WTC11 (cell line): ENCODE results near the gene SEBOX. TPM values are rescaled to one million over a fixed set of nuclear protein-coding genes. Genes with fewer than 3 reads are reported as not detected.

Experiments used
- ATAC-seq: fragments of 200-7000 bp; cut with Tn5 transposase; 2 replicates; pipeline ENCODE4 v1.10.0; 2021; ENCODE audit warnings: mild to moderate bottlenecking, moderate library complexity
- CTCF ChIA-PET: fragments of 300-600 bp; sonication (Branson Sonifier 250); formaldehyde crosslinking; loops from one replicate; lab custom pipeline; 2021; ENCODE audit warnings: antibody characterized with exemption; lab: Charles Lee
- POLR2A ChIA-PET: fragments of 350-600 bp; sonication (Branson Sonifier 250); formaldehyde crosslinking; loops from one replicate; lab custom pipeline; 2021; ENCODE audit warnings: antibody characterized with exemption; lab: Charles Lee
- DNase-seq: peaks from one replicate; pipeline ENCODE4 v3.0.0; 2021; ENCODE audit warnings: low spot score
- H3K27ac Mint-ChIP-seq: 2 replicates; pipeline ENCODE4 v1.8.0; 2021; ENCODE audit warnings: mixed read lengths
- H3K27me3 Mint-ChIP-seq: 2 replicates; pipeline ENCODE4 v1.8.0; 2021; ENCODE audit warnings: low read depth, mild to moderate bottlenecking, moderate library complexity, mixed read lengths
- H3K36me3 Mint-ChIP-seq: 2 replicates; pipeline ENCODE4 v1.8.0; 2021; ENCODE audit warnings: mixed read lengths
- H3K4me1 Mint-ChIP-seq: 2 replicates; pipeline ENCODE4 v1.8.0; 2022; ENCODE audit warnings: mixed read lengths
- H3K4me3 Mint-ChIP-seq: 2 replicates; pipeline ENCODE4 v1.8.0; 2021; ENCODE audit warnings: mild to moderate bottlenecking, moderate library complexity, mixed read lengths
- H3K9me3 Mint-ChIP-seq: 2 replicates; pipeline ENCODE4 v1.8.0; 2021; ENCODE audit warnings: mixed read lengths
- CBFB ChIP-seq: sonication (generic); formaldehyde crosslinking; IDR thresholded peaks from 2 replicates; pipeline ENCODE4 v1.8.1; 2022; ENCODE audit warnings: mild to moderate bottlenecking, low read depth, missing genetic modification reagents
- ESRRA ChIP-seq: sonication (generic); formaldehyde crosslinking; IDR thresholded peaks from 2 replicates; pipeline ENCODE4 v1.8.1; 2022; ENCODE audit warnings: mild to moderate bottlenecking, missing genetic modification reagents, borderline replicate concordance
- FOXJ3 ChIP-seq: sonication (generic); formaldehyde crosslinking; IDR thresholded peaks from 2 replicates; pipeline ENCODE4 v1.9.0; 2021; ENCODE audit warnings: missing genetic modification reagents, mild to moderate bottlenecking, borderline replicate concordance
- HMGXB4 ChIP-seq: sonication (generic); formaldehyde crosslinking; IDR thresholded peaks from 2 replicates; pipeline ENCODE4 v1.8.1; 2023; ENCODE audit warnings: mild to moderate bottlenecking, moderate library complexity, missing genetic modification reagents
- JAZF1 ChIP-seq: fragments of 250-450 bp; sonication (Bioruptor Pico); IDR thresholded peaks from 2 replicates; pipeline ENCODE4 v1.9.0; 2021; ENCODE audit warnings: moderate library complexity, mild to moderate bottlenecking, inconsistent platforms
- JUN ChIP-seq: sonication (generic); formaldehyde crosslinking; IDR thresholded peaks from 2 replicates; pipeline ENCODE4 v1.8.0; 2023; ENCODE audit warnings: mild to moderate bottlenecking, missing genetic modification reagents
- MXD4 ChIP-seq: fragments of 250-450 bp; sonication (Bioruptor Pico); IDR thresholded peaks from 2 replicates; pipeline ENCODE4 v1.8.0; 2021; ENCODE audit warnings: mild to moderate bottlenecking, moderate library complexity, borderline replicate concordance
- NFE2L1 ChIP-seq: sonication (generic); formaldehyde crosslinking; IDR thresholded peaks from 2 replicates; pipeline ENCODE4 v1.8.1; 2023; ENCODE audit warnings: missing genetic modification reagents
- NR3C1 ChIP-seq: sonication (generic); formaldehyde crosslinking; conservative IDR thresholded peaks from 2 replicates; pipeline ENCODE4 v1.8.1; 2023; ENCODE audit warnings: low read depth, mild to moderate bottlenecking, missing genetic modification reagents
- OVOL2 ChIP-seq: fragments of 250-450 bp; sonication (Bioruptor Pico); IDR thresholded peaks from 2 replicates; pipeline ENCODE4 v1.9.0; 2021; ENCODE audit warnings: mild to moderate bottlenecking, borderline replicate concordance
- RORB ChIP-seq: fragments of 250-450 bp; sonication (Bioruptor Pico); IDR thresholded peaks from 2 replicates; pipeline ENCODE4 v1.9.0; 2021; ENCODE audit warnings: mild to moderate bottlenecking
- SMAD4 ChIP-seq: sonication (generic); formaldehyde crosslinking; IDR thresholded peaks from 2 replicates; pipeline ENCODE4 v1.8.0; 2022; ENCODE audit warnings: mild to moderate bottlenecking, missing genetic modification reagents
- ZBTB21 ChIP-seq: sonication (generic); formaldehyde crosslinking; IDR thresholded peaks from 2 replicates; pipeline ENCODE4 v1.8.1; 2023; ENCODE audit warnings: mild to moderate bottlenecking, missing genetic modification reagents, borderline replicate concordance
- ZMAT4 ChIP-seq: fragments of 250-450 bp; sonication (Bioruptor Pico); IDR thresholded peaks from 2 replicates; pipeline ENCODE4 v1.9.0; 2021; ENCODE audit warnings: mild to moderate bottlenecking
- ZNF232 ChIP-seq: sonication (generic); formaldehyde crosslinking; IDR thresholded peaks from 2 replicates; pipeline ENCODE4 v1.8.0; 2022; ENCODE audit warnings: mild to moderate bottlenecking, missing genetic modification reagents
- ZNF317 ChIP-seq: sonication (generic); formaldehyde crosslinking; IDR thresholded peaks from 2 replicates; pipeline ENCODE4 v1.8.1; 2023; ENCODE audit warnings: low read depth, mild to moderate bottlenecking, moderate library complexity, missing genetic modification reagents, borderline replicate concordance
- total RNA-seq: library from RNA; stranded (reverse); gene quantifications from 3 replicates; pipeline ENCODE4 v1.2.3, GENCODE V29; 2021
- TF ChIP-seq, protein P1 (sequence below): sonication (generic); formaldehyde crosslinking; IDR thresholded peaks from 2 replicates; pipeline ENCODE4 v1.8.0; 2022; ENCODE audit warnings: mild to moderate bottlenecking, missing genetic modification reagents
- TF ChIP-seq, protein P2 (sequence below): sonication (generic); formaldehyde crosslinking; conservative IDR thresholded peaks from 2 replicates; pipeline ENCODE4 v1.8.1; 2022; ENCODE audit warnings: mild to moderate bottlenecking, missing genetic modification reagents
- TF ChIP-seq, protein P3 (sequence below): fragments of 250-450 bp; sonication (Bioruptor Pico); conservative IDR thresholded peaks from 2 replicates; pipeline ENCODE4 v1.9.0; 2021; ENCODE audit warnings: mild to moderate bottlenecking
- TF ChIP-seq, protein P4 (sequence below): sonication (generic); formaldehyde crosslinking; IDR thresholded peaks from 2 replicates; pipeline ENCODE4 v1.8.1; 2022; ENCODE audit warnings: low read depth, missing genetic modification reagents, borderline replicate concordance

The SEBOX gene
- total RNA-seq, 1 experiment from 2014 or later, result not detected

DNA sequence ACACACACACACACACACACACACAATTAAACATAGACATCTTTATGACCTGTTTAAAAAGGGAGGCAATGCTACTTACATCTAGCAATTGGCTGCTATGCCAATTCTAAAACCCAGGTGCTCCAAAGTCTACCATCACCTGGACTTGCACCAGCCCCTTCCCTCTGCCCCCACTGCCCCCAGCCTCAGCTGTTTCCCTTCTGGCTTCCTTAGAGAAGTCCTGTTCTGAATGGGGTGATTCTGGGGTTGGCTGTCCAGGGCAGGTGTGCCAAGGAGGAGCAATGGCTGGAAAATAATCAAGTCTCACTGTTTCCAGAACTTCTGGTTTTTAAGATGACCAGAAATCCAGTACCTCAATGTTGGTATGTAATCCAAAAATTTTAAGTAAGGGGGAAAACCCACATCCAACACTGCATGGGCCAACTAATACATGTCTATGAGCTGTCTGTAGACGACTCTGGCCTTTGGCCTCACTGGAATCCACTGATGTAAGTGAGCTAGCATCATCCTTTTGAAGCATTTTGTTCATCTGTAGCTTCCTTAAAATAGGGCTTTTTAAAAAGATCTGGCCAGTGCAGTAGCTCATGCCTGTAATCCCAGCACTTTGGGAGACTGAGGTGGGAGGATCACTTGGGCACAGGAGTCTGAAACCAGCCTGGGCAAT, 31.8 kb downstream of the SEBOX start:
- TF ChIP-seq HMGXB4 (CRISPR knock-in tag) (no peak), ZNF232 (CRISPR knock-in tag) (no peak), OVOL2 (CRISPR knock-in tag) (no peak), RORB (CRISPR knock-in tag) (no peak), NR3C1 (CRISPR knock-in tag) (no peak), ZBTB21 (CRISPR knock-in tag) (no peak), JUN (CRISPR knock-in tag) (no peak), ZMAT4 (CRISPR knock-in tag) (no peak), NFE2L1 (CRISPR knock-in tag) (no peak), SMAD4 (CRISPR knock-in tag) (no peak), FOXJ3 (CRISPR knock-in tag) (no peak), CBFB (CRISPR knock-in tag) (no peak), ZNF317 (CRISPR knock-in tag) (no peak), MXD4 (no peak), ESRRA (no peak), JAZF1 (CRISPR knock-in tag) (no peak)
- TF ChIP-seq, protein P1, sequence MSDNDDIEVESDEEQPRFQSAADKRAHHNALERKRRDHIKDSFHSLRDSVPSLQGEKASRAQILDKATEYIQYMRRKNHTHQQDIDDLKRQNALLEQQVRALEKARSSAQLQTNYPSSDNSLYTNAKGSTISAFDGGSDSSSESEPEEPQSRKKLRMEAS, result no peak
- TF ChIP-seq, protein P2, sequence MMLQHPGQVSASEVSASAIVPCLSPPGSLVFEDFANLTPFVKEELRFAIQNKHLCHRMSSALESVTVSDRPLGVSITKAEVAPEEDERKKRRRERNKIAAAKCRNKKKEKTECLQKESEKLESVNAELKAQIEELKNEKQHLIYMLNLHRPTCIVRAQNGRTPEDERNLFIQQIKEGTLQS, result no peak
- TF ChIP-seq, protein P3, sequence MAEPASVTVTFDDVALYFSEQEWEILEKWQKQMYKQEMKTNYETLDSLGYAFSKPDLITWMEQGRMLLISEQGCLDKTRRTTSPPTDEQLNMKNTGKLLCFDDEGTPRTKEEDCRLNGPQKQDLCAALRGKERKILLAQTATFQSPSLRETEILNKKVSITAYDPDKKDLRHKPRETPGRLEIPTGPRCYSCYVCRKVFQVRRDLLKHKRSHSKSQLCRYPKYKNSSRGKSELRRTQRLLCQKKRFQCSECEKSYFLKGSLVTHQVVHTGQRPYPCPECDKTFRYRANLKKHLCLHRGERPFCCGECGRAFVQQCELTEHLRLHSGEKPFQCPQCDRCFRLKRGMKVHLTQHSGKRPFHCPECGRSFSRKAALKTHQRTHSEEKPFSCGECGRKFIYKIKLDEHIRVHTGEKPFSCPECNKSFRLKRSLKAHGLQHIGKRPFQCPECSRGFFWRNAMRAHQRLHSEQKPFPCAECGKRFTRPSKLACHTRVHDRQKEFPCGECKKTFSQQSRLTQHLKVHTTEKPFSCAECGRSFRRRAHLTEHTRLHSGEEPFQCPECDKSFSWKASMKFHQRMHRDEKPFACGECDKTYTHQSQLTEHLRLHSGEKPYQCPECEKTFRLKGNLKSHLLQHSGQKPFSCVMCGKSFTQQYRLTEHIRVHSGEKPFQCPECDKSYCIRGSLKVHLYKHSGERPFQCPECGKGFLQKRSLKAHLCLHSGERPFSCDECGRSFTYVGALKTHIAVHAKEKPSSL (CRISPR knock-in tag), result no peak
- TF ChIP-seq, protein P4, sequence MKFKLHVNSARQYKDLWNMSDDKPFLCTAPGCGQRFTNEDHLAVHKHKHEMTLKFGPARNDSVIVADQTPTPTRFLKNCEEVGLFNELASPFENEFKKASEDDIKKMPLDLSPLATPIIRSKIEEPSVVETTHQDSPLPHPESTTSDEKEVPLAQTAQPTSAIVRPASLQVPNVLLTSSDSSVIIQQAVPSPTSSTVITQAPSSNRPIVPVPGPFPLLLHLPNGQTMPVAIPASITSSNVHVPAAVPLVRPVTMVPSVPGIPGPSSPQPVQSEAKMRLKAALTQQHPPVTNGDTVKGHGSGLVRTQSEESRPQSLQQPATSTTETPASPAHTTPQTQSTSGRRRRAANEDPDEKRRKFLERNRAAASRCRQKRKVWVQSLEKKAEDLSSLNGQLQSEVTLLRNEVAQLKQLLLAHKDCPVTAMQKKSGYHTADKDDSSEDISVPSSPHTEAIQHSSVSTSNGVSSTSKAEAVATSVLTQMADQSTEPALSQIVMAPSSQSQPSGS (CRISPR knock-in tag), result no peak
- TF ChIP-seq, all 79 proteins: peak for 0
- Mint-ChIP-seq H3K9me3 (no peaks in the 10 kb centered on the region), H3K4me1 (peaks cover 20% of the 10 kb centered on the region), H3K4me3 (no peak overlapping the region; the same call in 1 of the 2 replicates), H3K27ac (no peak overlapping the region), H3K36me3 (peaks cover 10% of the 10 kb centered on the region), H3K27me3 (no peaks in the 10 kb centered on the region)
- ATAC-seq, result no peak
- ChIA-PET POLR2A (interaction anchor here (0.5 to 0.7 kb wide), 2 partner anchors 12 to 605 kb away, joined by 3 to 5 read pairs; no protein-coding TSS in a partner anchor), CTCF (interaction anchor here (3.6 kb wide), 1 partner anchor 15 kb away, joined by 12 read pairs; the partner anchor contains the start of gene TMEM97)
- no peak for DNase-seq
